ENCODE measurements around the gene CPA1. TPM values are rescaled to one million over a fixed set of nuclear protein-coding genes. Genes with fewer than 3 reads are reported as not detected.

Gene CPA1
- total and polyA plus RNA-seq, 10 of the 15 experiments (the other 5 are each of a cell fraction or from before 2014, with no cell fraction given): 8.0 TPM; not detected in 9

- H2AFZ ChIP-seq (ENCODE audit: control insufficient read depth, low read depth, low read length): no peak overlapping the region
Observed at GRCh38 chr7:130436253-130436652, 56.0 kb downstream of the CPA1 start.

More at GRCh38 chr7:130436253-130436652, 56.0 kb downstream of the CPA1 start:
- Histone ChIP-seq H3K4me2 (ENCODE audit: control insufficient read depth, insufficient read depth) (no peak overlapping the region), H3K36me3 (ENCODE audit: control insufficient read depth in 2 of 2, insufficient read depth in 2 of 2, low read length in 1 of 2) (no peaks in the 10 kb centered on the region), H3K79me2 (ENCODE audit: control insufficient read depth, insufficient read depth, low read length) (peaks cover 3% of the 10 kb centered on the region), H3K4me3 (no peak overlapping the region), H3K27ac (ENCODE audit: control insufficient read depth, insufficient read depth) (no peak overlapping the region), H3K9me3 (replicated peaks; ENCODE audit: control insufficient read depth, insufficient read depth, low read length) (no peaks in the 10 kb centered on the region), H3K4me1 (ENCODE audit: control insufficient read depth, insufficient read depth, low read length) (peaks cover 3% of the 10 kb centered on the region), H3K9ac (ENCODE audit: control insufficient read depth, insufficient read depth, low read length) (no peak overlapping the region), H4K20me1 (ENCODE audit: control insufficient read depth, insufficient read depth) (no peaks in the 10 kb centered on the region), H3K27me3 (replicated peaks in 1 of 2; ENCODE audit: control insufficient read depth in 2 of 2, insufficient read depth in 2 of 2, low read length in 1 of 2) (no peaks in the 10 kb centered on the region)
- FAIRE-seq (no peak), ATAC-seq (no peak), DNase-seq (ENCODE audit: low read depth, low spot score) (no peak)
- BruUV-seq (replicated peaks): no TSS peak
- intact Hi-C loops (cut with micrococcal nuclease; ENCODE audit: unreplicated experiment): no loop called here
- in situ Hi-C loops (cut with MboI): no loop called here
- RAD21 ChIA-PET (ENCODE audit: unreplicated experiment): interaction anchor here (0.6 kb wide), 1 partner anchor 252 kb away, joined by 3 read pairs; no protein-coding TSS in a partner anchor
- CTCF ChIA-PET: no interaction called here
- POLR2A ChIA-PET: interaction anchor here (0.7 kb wide), 1 partner anchor 15 kb away, joined by 3 read pairs; no protein-coding TSS in a partner anchor
- 92% methylated on average over 1 of the region's 1 CpG for WGBS (ENCODE audit: insufficient coverage, insufficient replicate concordance, low lambda C conversion rate, missing lambda C conversion rate)
- SMC1A ChIA-PET (ENCODE audit: uncharacterized antibody, unreplicated experiment): no interaction called here
- TF ChIP-seq POU2F2 (IDR thresholded peaks at IDR 0.05; ENCODE audit: borderline replicate concordance, low read depth, low read length) (no peak), EGR1 (IDR thresholded peaks at IDR 0.05; ENCODE audit: borderline replicate concordance in 1 of 2, low read depth in 2 of 2, low read length in 2 of 2) (no peak), IKZF2 (IDR thresholded peaks at IDR 0.05) (no peak)

Other genes starting within 250 kb of the CPA1 start
- 22.1 and 24.6 TPM in 2 replicates for gene TMEM209, start 175.1 kb upstream of the CPA1 start, total RNA-seq (2014; rRNA removed)
- 35.9 and 37.7 TPM in 2 replicates for gene TMEM209, start 175.1 kb upstream of the CPA1 start, total RNA-seq (2014; rRNA removed; fragmentation: Illumina TruSeq; extraction: Trizol)
- 36.6 and 36.7 TPM in 2 replicates for gene TMEM209, start 175.1 kb upstream of the CPA1 start, total RNA-seq (2021)
- 41.2 and 43.4 TPM in 2 replicates for gene TMEM209, start 175.1 kb upstream of the CPA1 start, polyA plus RNA-seq (2011; rRNA removed)
- 35.0 and 48.6 TPM in 2 replicates for gene TMEM209, start 175.1 kb upstream of the CPA1 start, polyA plus RNA-seq (2014; fragmentation: Illumina TruSeq; extraction: Trizol)
- 10 to 100 TPM; 22.2 to 38.2 TPM for gene TMEM209, start 175.1 kb upstream of the CPA1 start, polyA plus RNA-seq (2014; fragmentation: Nextera tagmentation; extraction: Ambion mirVana)
- gene TMEM209, start 175.1 kb upstream of the CPA1 start, polyA plus RNA-seq (2014; rRNA removed): 20.6 and 22.7 TPM in 2 replicates
- gene TMEM209, start 175.1 kb upstream of the CPA1 start, polyA plus RNA-seq (2016; fragmentation: Nextera tagmentation; extraction: Ambion mirVana): 10 to 100 TPM; 33.8 to 35.3 TPM
- gene SSMEM1, start 172.6 kb upstream of the CPA1 start, total RNA-seq (2014; rRNA removed): not detected in 2 replicates
- gene SSMEM1, start 172.6 kb upstream of the CPA1 start, total RNA-seq (2014; rRNA removed; fragmentation: Illumina TruSeq; extraction: Trizol): not detected in 2 replicates
- gene SSMEM1, start 172.6 kb upstream of the CPA1 start, total RNA-seq (2021): not detected in 2 replicates
- gene SSMEM1, start 172.6 kb upstream of the CPA1 start, polyA plus RNA-seq (2011; rRNA removed): not detected in 2 replicates
- gene SSMEM1, start 172.6 kb upstream of the CPA1 start, polyA plus RNA-seq (2014; fragmentation: Illumina TruSeq; extraction: Trizol): not detected in 2 replicates
- not detected for gene SSMEM1, start 172.6 kb upstream of the CPA1 start, polyA plus RNA-seq (2014; fragmentation: Nextera tagmentation; extraction: Ambion mirVana)
- not detected in 2 replicates for gene SSMEM1, start 172.6 kb upstream of the CPA1 start, polyA plus RNA-seq (2014; rRNA removed)
- not detected for gene SSMEM1, start 172.6 kb upstream of the CPA1 start, polyA plus RNA-seq (2016; fragmentation: Nextera tagmentation; extraction: Ambion mirVana)
- gene CPA2, start 113.6 kb upstream of the CPA1 start, total RNA-seq (2014; rRNA removed): not detected in 2 replicates
- gene CPA2, start 113.6 kb upstream of the CPA1 start, total RNA-seq (2014; rRNA removed; fragmentation: Illumina TruSeq; extraction: Trizol): not detected in 2 replicates
- gene CPA2, start 113.6 kb upstream of the CPA1 start, total RNA-seq (2021): 1.4 and 1.9 TPM in 2 replicates
- gene CPA2, start 113.6 kb upstream of the CPA1 start, polyA plus RNA-seq (2011; rRNA removed): not detected in 2 replicates
- gene CPA2, start 113.6 kb upstream of the CPA1 start, polyA plus RNA-seq (2014; fragmentation: Illumina TruSeq; extraction: Trizol): 0.04 TPM in 1 of 2 replicates, not detected in the other
- gene CPA2, start 113.6 kb upstream of the CPA1 start, polyA plus RNA-seq (2014; fragmentation: Nextera tagmentation; extraction: Ambion mirVana): not detected
- not detected in 2 replicates for gene CPA2, start 113.6 kb upstream of the CPA1 start, polyA plus RNA-seq (2014; rRNA removed)
- gene CPA2, start 113.6 kb upstream of the CPA1 start, polyA plus RNA-seq (2016; fragmentation: Nextera tagmentation; extraction: Ambion mirVana): not detected
- 0.06 and 0.33 TPM in 2 replicates for gene CPA4, start 87.3 kb upstream of the CPA1 start, total RNA-seq (2014; rRNA removed)
- 0.09 and 0.13 TPM in 2 replicates for gene CPA4, start 87.3 kb upstream of the CPA1 start, total RNA-seq (2014; rRNA removed; fragmentation: Illumina TruSeq; extraction: Trizol)
- gene CPA4, start 87.3 kb upstream of the CPA1 start, total RNA-seq (2021): 0.18 and 0.37 TPM in 2 replicates
- 0.16 and 0.20 TPM in 2 replicates for gene CPA4, start 87.3 kb upstream of the CPA1 start, polyA plus RNA-seq (2011; rRNA removed)
- gene CPA4, start 87.3 kb upstream of the CPA1 start, polyA plus RNA-seq (2014; fragmentation: Illumina TruSeq; extraction: Trizol): 0.15 and 1.5 TPM in 2 replicates
- under 1 TPM; 0.05 to 0.21 TPM for gene CPA4, start 87.3 kb upstream of the CPA1 start, polyA plus RNA-seq (2014; fragmentation: Nextera tagmentation; extraction: Ambion mirVana)
- 0.13 and 0.35 TPM in 2 replicates for gene CPA4, start 87.3 kb upstream of the CPA1 start, polyA plus RNA-seq (2014; rRNA removed)
- gene CPA4, start 87.3 kb upstream of the CPA1 start, polyA plus RNA-seq (2016; fragmentation: Nextera tagmentation; extraction: Ambion mirVana): under 1 TPM in 1 of 2 experiments, not detected in 1; 0.20 TPM
- gene CPA5, start 35.7 kb upstream of the CPA1 start, total RNA-seq (2014; rRNA removed): 0.17 TPM in 1 of 2 replicates, not detected in the other
- gene CPA5, start 35.7 kb upstream of the CPA1 start, total RNA-seq (2014; rRNA removed; fragmentation: Illumina TruSeq; extraction: Trizol): 0.09 and 0.28 TPM in 2 replicates
- gene CPA5, start 35.7 kb upstream of the CPA1 start, total RNA-seq (2021): 0.29 and 0.49 TPM in 2 replicates
- gene CPA5, start 35.7 kb upstream of the CPA1 start, polyA plus RNA-seq (2011; rRNA removed): 0.22 and 0.52 TPM in 2 replicates
- 0.06 and 0.21 TPM in 2 replicates for gene CPA5, start 35.7 kb upstream of the CPA1 start, polyA plus RNA-seq (2014; fragmentation: Illumina TruSeq; extraction: Trizol)
- gene CPA5, start 35.7 kb upstream of the CPA1 start, polyA plus RNA-seq (2014; fragmentation: Nextera tagmentation; extraction: Ambion mirVana): under 1 TPM; 0.40 to 0.45 TPM
- gene CPA5, start 35.7 kb upstream of the CPA1 start, polyA plus RNA-seq (2014; rRNA removed): 0.10 TPM in 1 of 2 replicates, not detected in the other
- not detected for gene CPA5, start 35.7 kb upstream of the CPA1 start, polyA plus RNA-seq (2016; fragmentation: Nextera tagmentation; extraction: Ambion mirVana)
- 11.4 and 12.3 TPM in 2 replicates for gene CEP41, start 60.5 kb downstream of the CPA1 start, total RNA-seq (2014; rRNA removed)
- gene CEP41, start 60.5 kb downstream of the CPA1 start, total RNA-seq (2014; rRNA removed; fragmentation: Illumina TruSeq; extraction: Trizol): 13.1 and 15.1 TPM in 2 replicates
- 18.7 and 20.8 TPM in 2 replicates for gene CEP41, start 60.5 kb downstream of the CPA1 start, total RNA-seq (2021)
- 20.1 and 20.4 TPM in 2 replicates for gene CEP41, start 60.5 kb downstream of the CPA1 start, polyA plus RNA-seq (2011; rRNA removed)
- 27.3 and 28.5 TPM in 2 replicates for gene CEP41, start 60.5 kb downstream of the CPA1 start, polyA plus RNA-seq (2014; fragmentation: Illumina TruSeq; extraction: Trizol)
- 10 to 100 TPM; 30.4 to 36.2 TPM for gene CEP41, start 60.5 kb downstream of the CPA1 start, polyA plus RNA-seq (2014; fragmentation: Nextera tagmentation; extraction: Ambion mirVana)
- gene CEP41, start 60.5 kb downstream of the CPA1 start, polyA plus RNA-seq (2014; rRNA removed): 18.8 and 22.0 TPM in 2 replicates
- 10 to 100 TPM; 36.9 to 43.0 TPM for gene CEP41, start 60.5 kb downstream of the CPA1 start, polyA plus RNA-seq (2016; fragmentation: Nextera tagmentation; extraction: Ambion mirVana)
- 10.2 and 10.3 TPM in 2 replicates for gene MEST, start 111.6 kb downstream of the CPA1 start, total RNA-seq (2014; rRNA removed)
- gene MEST, start 111.6 kb downstream of the CPA1 start, total RNA-seq (2014; rRNA removed; fragmentation: Illumina TruSeq; extraction: Trizol): 8.0 and 8.2 TPM in 2 replicates
- 8.2 and 10.1 TPM in 2 replicates for gene MEST, start 111.6 kb downstream of the CPA1 start, total RNA-seq (2021)
- gene MEST, start 111.6 kb downstream of the CPA1 start, polyA plus RNA-seq (2011; rRNA removed): 1.0 and 1.9 TPM in 2 replicates
- 10.2 and 13.0 TPM in 2 replicates for gene MEST, start 111.6 kb downstream of the CPA1 start, polyA plus RNA-seq (2014; fragmentation: Illumina TruSeq; extraction: Trizol)
- 10 to 100 TPM in 1 of 2 experiments, 1 to 10 TPM in 1; 8.3 to 18.2 TPM for gene MEST, start 111.6 kb downstream of the CPA1 start, polyA plus RNA-seq (2014; fragmentation: Nextera tagmentation; extraction: Ambion mirVana)
- gene MEST, start 111.6 kb downstream of the CPA1 start, polyA plus RNA-seq (2014; rRNA removed): 5.4 and 6.3 TPM in 2 replicates
- gene MEST, start 111.6 kb downstream of the CPA1 start, polyA plus RNA-seq (2016; fragmentation: Nextera tagmentation; extraction: Ambion mirVana): 1 to 10 TPM; 6.6 to 7.2 TPM